NK-92 (cell line): ENCODE measurements around the gene BNIP5.

Experiments
- DNase-seq: peaks from one replicate; lab custom pipeline; 2025; ENCODE audit not compliant: unreplicated experiment; lab: John Stamatoyannopoulos, UW

BNIP5 gene

DNA sequence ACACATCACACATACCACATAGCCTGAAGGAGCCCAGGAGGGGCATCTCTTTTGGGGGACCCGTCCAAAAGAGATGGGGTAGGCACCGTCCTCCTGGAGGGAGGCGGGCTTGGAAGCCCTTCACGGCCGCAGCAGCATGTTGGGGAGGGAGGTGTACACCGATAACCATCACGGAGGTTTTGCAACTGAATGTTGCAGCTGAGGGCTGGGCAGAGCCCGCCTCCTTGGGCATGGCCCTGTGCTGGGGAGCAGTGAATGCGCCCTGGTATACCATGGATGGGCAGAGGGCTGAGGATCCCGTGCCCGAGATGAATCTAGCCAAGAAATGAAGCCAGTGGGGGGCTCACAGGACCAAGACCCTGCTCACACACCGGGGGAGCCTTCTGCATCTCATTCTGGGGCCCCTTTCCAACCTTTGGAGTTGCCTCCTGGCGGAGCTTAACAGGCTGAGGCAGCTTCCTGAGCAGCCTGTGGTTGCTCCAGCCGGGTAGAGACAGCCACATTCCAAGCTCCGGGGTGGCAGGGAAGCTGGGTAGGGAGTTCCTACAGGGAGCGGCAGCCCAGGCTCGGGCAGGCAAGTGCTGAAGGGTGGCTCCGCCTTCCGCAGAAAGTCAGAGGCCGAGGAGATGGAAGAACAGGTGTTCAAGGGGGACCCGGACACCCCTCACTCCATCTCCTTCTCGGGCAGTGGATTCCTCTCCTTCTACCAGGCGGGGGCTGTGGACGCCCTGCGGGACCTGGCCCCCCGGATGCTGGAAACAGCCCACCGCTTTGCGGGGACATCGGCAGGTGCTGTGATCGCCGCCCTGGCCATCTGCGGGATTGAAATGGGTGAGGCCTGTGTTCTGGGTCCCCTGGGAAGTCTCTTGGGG is 66.6 kb downstream of the BNIP5 start, which contains the start of gene PNPLA1:
Gene PNPLA1 (plus strand): TSS at position 227 of the 872 bp plus-strand sequence. CDS start 400 bp downstream, at position 627.
- DNase-seq, result no peak

DNA sequence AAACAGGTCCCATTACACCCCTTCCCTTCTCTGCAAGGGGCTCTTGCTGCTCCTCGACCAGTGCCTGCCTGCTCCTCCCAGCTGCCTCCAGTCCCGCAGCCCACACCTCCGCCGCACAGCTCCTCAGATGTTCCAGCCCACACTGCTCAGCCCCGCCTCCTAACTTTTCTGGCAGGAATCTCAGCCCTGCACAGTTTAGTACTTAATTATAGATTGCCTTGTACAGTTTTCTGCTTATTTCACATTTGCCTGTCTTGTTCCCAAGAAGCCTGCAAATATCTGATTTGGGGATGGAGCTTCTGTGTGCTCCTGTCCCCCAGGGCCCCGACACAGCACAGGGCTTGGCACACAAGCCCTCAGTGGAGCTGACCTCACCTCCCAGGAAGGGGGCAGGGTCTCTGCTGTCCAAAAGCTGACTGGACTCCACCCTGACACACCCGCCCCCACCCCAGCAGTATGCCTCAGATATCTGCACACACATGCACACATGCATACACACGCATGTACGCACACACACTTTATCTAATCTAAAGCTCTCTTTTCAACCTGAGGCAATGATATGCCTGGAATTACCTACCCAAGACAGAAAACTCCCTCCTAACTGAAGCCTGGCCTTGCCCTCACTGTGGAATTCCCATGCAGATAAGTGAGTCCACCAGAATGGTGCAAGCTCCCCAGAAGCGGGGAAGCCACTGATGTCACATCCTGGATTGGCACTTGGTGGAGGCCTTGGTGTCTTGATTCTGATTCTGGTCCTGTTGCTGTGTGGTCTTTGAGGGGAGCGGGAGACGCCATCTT is 68.0 kb downstream of the BNIP5 start:
- DNase-seq, result no peak

GRCh38 chr6:36267731-36268477 is 68.8 kb downstream of the BNIP5 start:
- no peak for DNase-seq

- no peak for DNase-seq
Observed at GRCh38 chr6:36266913-36267644, 69.6 kb downstream of the BNIP5 start.
